MV-4-11 (cell line): ENCODE data around the gene KANK2.

Experiments
- DNase-seq: peaks from one replicate; lab custom pipeline; 2025; lab: John Stamatoyannopoulos, UW

KANK2 gene

DNA sequence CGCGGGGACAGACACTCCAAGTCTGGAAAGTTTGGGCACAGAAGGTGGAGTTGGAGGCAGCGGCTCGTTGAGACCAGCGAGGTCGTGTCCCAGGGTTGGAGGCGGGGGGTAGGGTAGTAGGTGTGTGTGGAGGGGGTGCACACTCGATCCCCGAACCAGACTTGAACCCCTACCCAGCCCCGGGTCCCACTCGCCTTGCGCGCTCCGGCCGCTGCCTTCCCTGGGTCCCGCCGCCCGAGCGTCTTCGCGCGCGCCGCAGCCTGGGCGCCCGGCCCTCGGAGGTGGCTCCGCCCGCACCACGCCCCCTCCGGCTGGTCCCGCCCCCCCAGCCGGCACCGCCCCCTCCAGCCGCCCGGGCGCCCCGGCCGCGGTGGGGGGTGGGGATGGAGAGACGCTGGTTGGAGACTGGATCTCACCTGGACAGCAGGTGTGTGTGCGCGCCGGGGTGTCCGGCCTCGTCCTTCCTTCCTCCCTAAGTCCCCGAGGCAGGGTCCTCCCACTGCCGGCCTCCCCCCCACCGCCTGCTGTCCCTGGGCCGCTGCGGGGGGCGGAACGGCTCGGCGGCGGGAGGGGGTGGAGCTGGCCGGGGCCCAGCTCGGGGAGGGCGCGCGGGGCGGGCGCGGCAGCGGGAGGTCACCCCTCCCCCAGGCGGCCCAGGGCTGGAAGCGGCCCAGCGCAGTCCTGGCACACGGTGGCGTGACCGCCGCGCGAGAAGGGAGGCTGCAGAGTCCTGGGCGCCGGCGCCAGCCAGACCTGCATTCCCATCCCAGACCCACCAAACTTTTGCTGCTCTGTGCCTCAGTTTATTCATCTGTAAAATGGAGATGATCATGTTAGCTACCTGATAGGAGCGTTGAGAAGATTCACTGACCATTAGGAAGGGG lies at the start of gene KANK2:
Gene KANK2 (minus strand): TSS at position 255 of the 884 bp plus-strand sequence. CDS start 3,034 bp downstream, outside the sequence.
- DNase-seq: peak; percentile 60

- no peak for DNase-seq
Measured at GRCh38 chr19:11246941-11247340, 49.6 kb upstream of the KANK2 start.

- no peak for DNase-seq
Measured at GRCh38 chr19:11244846-11245589, 47.7 kb upstream of the KANK2 start.

DNA sequence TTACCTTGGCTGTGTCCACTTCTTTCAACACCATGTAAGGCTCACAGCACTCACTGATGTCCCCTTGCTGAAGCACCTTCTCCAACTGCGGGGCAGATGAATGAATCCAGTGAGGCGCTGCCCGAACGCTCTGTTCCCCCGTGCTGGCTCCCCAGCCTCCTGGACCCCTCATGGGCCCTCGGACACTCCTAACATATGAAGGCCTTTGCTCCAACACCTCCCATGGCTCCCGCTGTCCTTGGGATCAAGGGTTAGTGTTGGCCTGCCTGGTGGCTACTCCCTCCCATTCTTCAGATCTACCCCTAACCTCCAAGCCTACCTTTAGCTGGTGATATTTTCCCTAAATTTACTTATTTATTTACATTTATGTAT lies 46.4 kb upstream of the KANK2 start:
- no peak for DNase-seq

GRCh38 chr19:11242864-11243797 lies 45.8 kb upstream of the KANK2 start:
- peak; percentile 61 for DNase-seq

DNA sequence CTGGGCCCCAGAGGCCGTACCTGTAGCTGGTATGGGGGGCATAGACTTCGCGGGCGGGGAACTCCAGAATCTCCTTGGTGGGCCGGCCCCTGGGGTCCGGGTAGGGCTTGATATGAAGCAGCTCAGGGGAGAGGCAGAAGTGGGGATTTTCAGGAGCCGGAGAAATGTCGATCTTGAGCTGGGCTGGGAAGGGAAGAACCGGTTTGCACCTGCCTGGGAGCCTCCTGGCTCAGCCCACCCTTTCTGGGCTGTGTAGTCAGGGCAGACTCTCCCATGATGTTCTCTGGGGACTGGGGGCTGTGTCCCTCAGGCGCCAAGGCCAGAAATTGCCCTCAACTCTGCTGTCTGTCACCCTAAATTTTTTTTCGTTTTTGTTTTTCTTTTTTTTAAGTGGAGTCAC lies 44.7 kb upstream of the KANK2 start:
- no peak for DNase-seq

DNA sequence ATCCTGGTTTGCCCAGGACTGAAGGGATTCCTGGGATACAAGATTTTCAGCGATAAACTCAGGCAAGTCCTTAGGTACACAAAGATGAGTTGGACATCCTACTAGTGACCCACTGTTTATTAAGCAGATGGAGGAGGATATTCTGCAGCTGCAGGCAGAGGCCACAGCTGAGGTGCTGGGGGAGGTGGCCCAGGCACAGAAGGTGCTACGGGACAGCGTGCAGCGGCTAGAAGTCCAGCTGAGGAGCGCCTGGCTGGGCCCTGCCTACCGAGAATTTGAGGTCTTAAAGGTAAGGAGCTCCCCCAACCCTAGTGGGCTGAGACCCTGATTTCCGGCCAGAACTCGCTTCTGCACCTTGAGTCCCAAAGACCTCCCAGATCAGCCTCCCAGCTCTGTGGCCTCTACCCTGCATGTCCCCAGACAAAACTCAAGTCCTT lies 42.7 kb upstream of the KANK2 start:
- no peak for DNase-seq

- DNase-seq: no peak
Measured at GRCh38 chr19:11239377-11240000, 42.1 kb upstream of the KANK2 start, which contains the start of gene ANGPTL8. Gene ANGPTL8, plus strand, starts transcription at chr19:11239619. Its CDS starts 19 bp downstream, at chr19:11239638.

DNA sequence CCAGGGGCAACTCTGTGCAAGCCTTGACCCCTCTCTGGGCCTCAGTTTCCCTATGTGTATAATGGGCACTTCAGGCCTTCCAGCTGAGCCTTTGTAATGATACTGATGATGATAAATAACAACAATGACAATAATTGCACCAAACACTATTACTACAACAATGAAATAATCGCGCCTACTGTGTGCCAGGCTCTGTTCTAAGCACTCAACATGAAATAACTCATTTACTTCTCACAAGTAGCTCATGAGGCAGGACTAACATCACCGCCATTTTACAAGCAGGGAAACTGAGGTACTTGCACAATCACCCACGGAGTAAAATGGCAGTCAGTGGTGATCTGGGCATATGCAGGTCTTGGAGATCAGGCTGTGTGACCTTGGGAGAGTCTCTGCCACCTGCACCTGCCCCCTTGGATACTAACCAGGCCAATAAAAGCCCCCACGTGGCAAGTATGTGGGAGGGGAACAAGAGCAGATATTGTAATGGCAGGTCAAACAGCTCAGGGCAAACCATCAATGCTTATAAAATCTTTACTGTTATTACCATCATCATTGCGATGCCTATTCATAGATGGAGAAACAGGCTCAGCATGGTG lies 41.5 kb upstream of the KANK2 start:
- no peak for DNase-seq

- DNase-seq: no peak
Measured at GRCh38 chr19:11238041-11238440, 40.7 kb upstream of the KANK2 start.

DNA sequence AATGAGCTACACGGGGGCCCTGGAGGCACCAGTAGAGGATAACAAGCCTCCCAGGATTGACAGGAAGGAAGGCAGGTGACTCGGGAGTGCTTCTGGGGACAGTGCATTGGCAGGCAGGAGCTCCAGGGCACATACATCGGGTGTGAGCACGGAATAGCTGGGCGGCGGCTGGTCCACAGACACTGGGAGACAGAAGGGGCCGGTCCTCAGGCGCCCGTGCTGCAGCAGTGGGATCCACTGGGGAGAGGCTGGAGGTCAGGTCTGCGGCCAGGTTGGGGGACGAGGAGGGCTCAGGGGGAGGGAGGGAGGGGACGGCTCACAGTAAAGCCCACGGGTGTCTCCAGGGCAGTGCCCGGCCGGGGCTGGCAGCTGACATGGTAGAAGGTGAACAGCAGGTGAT lies 40.0 kb upstream of the KANK2 start:
- no peak for DNase-seq

DNA sequence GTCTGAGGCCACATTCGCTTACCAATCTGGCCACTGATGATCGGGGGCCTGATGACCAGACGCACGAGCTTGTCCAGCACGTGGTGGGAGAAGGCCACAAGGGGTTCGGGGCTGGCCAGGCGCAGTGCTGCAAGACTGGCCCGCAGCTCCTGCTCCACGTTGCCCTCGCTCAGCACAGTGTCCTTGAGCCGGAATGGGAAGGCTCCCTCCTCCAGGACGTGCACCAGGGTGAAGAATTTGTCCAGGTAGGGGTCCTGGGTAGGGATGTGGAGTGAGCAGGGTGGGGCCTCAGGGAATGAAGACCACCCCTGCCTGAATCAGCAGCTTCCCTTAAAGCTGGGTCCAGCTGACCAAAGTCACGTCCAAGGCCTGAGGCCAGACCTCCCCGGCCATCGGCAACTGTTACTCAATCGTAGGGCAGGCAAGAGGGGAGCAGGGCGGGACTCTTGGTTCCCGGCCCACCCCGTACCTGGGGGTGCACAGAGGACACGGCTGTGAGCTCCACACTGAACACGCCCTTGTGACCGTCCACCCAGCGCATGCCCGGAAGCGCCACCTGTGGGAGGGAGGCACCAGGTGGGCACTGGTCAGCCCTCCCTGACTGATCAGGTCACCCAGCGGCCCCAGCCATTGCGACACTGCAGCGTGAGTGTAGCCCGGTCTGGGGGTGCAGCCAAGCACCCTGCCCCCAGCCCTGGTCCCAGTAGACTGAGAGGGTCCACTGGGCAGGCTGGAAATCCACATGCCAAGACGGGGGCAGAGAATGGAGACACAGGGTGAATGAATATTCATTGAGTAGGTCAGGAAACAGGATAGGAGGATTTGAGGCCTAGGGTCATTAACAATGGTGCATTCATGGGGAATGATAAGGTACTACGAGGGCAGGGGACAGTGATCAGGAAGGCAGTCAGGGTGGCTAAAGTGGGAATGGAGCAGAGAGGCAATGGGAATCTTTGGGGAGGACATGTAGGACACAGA lies 39.3 kb upstream of the KANK2 start:
- DNase-seq: no peak

DNA sequence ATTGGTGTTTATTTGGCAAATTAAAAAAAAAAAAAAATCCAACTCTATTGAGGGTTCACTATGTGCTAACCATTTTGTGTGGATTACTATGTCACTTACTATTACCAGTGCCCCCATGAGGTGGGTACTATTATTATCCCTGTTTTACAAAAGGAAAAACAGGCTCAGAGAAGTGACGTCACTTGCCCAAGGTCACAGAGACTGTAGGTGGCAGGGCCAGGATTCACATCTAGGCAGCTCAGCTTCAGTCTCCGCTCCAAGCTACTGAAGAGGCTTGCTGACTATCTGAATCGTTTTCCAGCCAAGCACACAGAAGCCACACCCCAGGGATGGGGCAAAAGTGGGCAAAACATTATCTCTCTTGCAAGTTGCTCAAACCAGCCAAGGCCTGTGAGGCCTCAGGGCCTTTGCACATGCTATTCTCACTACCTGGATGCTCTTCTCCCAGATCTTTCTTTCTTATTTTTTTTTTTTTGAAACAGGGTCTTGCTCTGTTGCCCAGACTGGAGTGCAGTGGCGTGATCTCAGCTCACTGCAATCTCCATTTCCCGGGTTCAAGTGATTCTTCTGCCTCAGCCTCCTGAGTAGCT lies 37.2 kb upstream of the KANK2 start:
- DNase-seq: no peak

DNA sequence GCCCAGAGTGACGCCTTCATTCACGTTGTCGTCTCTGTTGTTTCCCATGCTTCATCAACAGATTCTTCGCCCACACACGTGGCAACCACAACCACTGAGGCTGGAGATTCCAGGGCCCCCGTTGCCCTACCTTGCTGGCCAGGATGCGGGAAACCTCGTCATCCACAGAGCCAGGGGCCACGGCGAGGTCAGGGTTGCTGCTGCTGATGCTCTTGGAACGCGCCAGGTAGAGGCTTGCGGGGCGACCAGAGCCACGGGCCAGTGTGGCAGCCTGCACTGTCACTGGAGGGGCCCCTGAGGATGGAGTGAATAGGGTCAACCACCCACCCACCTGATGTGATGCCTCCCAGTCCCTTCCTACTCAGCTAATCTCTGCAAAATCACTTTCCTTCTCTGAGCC lies 35.7 kb upstream of the KANK2 start:
- DNase-seq: no peak

GRCh38 chr19:11232555-11232954 lies 35.2 kb upstream of the KANK2 start:
- no peak for DNase-seq

- no peak for DNase-seq
Measured at GRCh38 chr19:11230621-11231386, 33.5 kb upstream of the KANK2 start.

DNA sequence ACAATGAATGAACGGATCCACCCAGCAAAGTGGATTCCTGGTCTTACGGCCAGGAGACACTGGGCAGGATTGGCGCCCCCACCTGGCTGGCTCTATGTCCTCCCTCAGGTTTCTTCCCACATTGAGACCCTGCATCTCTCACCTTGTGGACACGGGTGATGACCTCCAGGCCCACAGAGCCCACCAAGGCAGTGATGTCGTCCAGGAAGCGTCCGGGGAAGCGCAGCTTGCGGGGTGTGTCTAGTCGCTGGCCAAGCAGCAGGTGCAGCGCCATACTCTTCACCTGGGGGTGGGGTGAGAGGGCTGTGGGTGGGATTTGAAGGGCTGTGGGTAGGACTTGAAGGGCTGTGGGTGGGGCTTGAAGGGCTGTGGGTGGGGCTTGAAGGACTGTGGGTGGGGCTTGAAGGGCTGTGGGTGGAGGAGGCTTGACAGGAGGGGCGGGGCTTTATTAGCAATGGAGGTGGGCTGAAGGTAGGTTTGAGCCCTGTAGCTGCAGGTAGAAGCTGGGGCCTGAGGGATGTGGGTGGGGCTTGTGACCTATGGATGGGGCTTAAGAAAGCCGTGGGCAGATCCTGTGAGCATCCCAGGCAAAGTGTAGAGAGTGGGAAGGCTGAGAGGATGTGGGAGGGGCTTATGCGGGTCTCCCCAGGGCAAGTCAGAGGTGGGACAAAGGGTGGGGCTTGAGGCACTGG lies 30.0 kb upstream of the KANK2 start:
- DNase-seq: no peak

GRCh38 chr19:11226716-11227166 lies 29.4 kb upstream of the KANK2 start:
- DNase-seq: no peak
